Dedifferentiated amniotic fluid mesenchymal stem cell (primary cell): ENCODE data around the gene TTC33.
"Not testable (repeated sequence)": the region's sequence is repeated elsewhere in the genome, so short reads cannot be mapped to it uniquely, and the experiment has no call there.

Experiments
- DNase-seq: peaks from one replicate; pipeline ENCODE4 v3.0.0-alpha.2; 2016; ENCODE audit errors: extremely low spot score

The TTC33 gene

DNA sequence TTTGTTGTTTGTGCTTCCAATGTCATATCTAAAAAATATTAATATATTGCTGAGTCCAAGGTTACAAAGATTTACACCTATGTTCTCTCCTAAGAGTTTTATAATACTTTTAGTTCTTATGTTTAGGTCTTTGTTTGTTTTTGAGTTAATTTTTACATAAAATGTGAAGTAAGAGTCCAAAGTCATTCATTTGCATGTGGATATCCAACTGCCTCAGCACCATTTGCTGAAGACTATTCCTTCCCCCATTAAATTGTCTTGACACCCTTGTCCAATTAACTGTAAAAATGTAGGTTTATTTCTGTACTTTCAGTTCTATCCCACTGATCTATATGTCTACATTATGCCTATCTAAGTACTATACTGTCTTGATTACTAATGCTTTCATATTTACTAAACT is 35.7 kb downstream of the TTC33 start:
- DNase-seq = no peak

DNA sequence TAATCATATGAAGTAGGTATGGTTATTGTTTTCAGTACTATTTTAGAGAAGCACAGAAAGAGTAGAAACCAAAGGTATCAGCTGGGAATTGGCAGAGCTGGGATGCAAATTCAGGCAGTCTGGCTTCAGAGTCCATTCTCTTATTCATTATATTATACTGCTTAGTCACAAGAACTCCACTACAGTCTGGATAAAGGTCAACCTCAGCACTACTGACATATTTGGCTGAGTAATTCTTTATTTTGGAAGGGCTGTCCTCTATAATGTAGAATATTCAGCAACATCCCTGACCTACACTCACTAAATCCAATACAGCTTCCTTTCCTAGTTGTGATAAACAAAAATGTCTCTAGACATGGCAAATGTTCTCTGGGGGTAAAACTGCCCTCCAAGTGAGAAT is 38.5 kb downstream of the TTC33 start:
- DNase-seq = no peak

DNA sequence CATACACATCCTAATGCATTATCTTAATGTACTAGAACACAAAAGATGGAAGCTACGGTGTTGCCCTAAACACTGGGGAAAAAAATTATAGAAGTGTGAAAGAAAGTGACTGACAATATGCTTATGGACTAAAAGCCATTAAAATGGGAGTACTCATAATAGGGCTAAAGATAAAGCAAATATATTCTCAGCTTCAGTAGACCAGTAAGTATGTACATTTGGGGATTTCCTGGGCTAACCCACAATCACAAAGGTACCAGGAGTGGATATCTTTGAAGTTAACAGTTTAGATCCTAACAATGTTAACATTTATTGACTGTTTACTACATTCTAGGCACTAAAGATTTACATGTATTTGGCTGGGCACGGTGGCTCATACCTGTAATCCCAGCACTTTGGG is 39.2 kb downstream of the TTC33 start:
- DNase-seq = no peak

DNA sequence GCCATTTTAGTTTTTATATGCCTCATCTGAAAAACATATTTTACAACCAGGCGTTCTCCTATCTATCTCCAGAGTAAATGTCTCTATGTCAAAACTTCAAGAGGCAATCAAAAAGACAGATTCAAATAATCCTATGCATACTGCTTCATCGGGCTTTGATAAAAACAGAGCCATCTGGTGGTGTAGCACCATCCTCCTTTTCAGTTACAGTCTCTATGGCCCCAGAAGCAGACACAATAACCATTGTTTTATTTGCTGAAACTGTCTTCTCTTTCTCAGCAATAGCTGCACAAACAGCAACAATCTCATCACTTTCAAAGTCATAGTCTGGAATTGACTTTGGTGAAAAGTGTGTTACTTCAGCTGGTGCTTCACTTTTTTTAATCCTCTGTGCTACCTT is 39.8 kb downstream of the TTC33 start:
- no peak for DNase-seq

DNA sequence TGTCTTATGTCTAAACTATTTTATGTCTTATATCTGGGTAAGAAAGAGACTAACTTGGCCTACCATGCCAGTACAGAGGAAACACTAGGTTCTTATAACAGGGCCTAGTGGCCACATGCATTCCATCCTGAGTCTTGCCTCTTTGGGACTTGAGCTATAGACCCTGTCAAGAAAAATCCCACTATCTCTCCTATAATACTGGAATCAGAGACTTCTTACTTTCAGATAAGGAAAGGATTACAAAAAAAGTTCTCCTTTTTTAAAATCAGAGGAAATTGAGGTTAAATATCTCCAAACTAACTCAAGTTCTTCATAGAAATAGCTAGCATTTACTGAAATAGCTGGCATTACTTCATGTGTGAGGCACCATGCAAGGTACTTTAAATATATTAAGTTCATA is 41.8 kb downstream of the TTC33 start:
- DNase-seq = no peak

DNA sequence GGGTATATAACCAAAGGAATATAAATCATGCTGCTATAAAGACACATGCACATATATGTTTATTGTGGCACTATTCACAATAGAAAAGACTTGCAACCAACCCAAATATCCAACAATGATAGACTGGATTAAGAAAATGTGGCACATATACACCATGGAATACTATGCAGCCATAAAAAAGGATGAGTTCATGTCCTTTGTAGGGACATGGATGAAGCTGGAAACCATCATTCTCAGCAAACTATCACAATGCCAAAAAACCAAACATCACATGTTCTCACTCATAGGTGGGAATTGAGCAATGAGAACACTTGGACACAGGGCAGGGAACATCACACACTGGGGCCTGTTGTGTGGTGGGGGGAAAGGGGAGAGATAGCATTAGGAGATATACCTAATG is 45.2 kb downstream of the TTC33 start:
- not testable (repeated sequence) for DNase-seq

DNA sequence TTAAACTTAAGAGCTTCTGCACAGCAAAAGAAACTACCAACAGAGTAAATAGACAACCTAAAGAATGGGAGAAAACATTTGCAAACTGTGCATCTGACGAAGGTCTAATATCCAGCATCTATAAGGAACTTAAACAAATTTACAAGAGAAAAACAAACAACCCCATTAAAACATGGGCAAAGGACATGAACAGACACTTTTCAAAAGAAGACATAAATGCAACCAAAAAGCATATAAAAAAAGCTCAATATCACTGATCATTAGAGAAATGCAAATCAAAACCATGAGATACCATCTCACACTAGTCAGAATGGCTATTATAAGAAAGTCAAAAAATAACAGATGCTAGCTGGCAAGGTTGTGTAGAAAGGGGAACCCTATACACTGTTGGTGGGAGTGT is 50.3 kb downstream of the TTC33 start:
- DNase-seq = not testable (repeated sequence)

DNA sequence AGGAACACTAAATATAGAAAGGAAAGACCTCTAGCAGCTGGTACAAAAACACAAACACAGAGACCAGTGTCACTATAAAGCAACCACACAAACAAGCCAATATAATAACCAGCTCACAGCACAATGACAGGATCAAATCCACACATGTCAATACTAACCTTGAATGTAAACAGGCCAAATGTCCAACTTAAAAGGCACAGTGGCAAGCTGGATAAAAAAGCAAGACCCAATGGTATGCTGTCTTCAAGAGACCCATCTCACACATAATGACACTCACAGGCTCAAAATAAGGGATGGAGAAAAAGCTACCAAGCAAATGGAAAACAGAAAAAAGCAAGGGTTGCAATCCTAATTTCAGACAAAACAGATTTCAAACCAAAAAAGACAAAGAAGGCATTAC is 53.7 kb downstream of the TTC33 start:
- DNase-seq = not testable (repeated sequence)

DNA sequence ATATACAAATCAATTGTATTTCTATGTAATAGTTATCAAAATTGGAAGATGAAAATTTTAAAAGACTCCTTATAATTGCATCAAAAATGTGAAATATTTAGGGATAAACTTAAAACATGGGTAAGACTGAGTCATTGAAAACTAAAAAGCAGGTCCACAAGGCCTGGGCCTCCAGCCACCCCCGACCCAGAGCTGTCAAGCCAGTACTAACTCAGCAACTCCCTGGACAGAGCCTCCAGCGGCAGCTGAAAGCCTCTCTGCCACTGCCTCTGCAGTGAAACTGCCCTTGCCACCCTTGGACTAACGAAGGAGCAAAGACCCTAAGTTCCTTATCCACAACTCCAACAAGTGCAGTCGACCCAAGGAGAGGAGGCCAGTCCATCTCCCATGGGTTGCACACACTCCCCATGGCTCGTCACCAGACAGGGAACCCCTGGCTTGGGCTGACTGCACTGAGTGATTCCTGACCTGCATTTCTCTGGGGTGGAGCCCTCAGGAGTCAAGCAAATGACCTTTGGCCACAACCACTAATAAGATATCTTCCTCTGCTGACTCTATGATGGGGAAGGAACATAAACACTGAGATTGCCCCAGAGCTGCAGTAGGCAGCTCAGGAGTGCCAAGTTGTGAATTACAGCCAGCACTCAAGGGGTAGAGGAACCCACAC is 55.5 kb downstream of the TTC33 start:
- DNase-seq = no peak

DNA sequence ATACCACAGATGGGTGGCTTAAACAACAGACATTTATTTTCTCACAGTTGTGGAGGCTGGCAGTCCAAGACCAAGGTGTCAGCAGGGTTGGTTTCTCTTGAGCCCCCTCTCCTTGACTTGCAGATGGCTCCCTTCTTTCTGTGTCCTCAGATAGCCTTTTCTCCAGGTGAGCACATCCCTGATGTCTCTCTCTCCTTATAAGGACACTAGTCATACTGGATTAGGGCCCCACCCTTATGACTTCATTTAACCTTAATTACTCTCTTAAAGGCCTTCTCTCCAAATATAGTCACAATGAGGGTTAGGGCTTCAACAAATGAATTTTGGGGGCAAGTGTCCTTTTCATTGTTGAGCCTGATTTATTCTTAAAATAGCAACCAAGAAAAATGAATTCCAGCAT is 61.3 kb downstream of the TTC33 start:
- DNase-seq = no peak

DNA sequence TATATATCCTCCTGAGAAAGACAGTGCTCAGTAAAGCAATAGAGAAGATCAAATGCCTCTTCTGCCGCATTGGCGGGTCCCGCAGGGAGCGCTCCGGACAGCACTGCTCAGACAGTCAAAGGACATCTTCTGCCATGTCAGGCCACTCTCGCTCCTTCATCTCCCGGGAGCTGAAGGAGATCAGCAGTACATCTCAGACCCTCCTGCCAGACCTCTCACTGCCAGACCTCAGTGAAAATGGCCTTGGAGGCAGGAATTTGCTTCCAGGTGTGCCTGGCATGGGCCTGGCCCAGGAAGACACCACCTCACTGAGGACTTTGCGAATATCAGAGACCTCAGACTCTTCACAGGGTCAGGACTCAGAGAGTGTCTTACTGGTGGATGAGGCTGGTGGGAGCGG is 63.9 kb downstream of the TTC33 start:
- DNase-seq = no peak

DNA sequence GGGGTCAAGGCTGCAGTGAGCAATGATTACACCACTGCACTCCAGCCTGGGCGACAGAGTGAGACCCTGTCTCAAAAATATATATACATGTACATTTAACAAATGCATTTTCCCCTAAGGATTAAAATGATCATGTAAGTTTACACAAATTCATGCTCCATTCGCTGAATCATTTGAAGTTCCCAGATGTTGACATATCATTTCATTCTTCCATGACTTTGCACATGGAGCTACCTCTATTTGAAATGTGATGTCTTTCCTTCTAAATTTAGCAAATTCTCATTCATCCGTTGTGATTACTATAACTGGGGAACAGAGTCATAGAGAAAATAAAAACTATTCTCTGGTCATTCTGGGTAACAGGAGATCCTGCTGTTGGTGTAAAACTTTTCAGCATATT is 65.5 kb downstream of the TTC33 start:
- DNase-seq = no peak

DNA sequence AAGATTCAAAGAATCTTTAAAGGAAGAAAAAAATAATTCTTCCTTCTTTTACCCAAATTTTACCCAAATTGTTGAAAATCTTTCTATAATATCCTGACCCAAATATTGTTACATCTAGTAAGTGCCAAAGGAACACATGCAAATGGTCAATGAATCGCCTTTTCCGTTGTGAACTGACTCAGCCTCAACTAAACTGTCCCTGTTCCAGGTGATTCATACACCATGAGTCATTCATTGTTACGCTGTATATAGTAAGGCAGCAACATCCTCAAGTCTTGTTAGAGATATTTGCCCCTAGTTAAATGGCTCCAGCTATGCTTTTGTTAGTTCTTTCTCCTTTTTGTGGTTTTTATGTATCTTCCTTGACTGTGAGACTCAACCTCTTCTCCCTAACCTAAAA is 66.3 kb downstream of the TTC33 start:
- DNase-seq = peak; percentile 92

DNA sequence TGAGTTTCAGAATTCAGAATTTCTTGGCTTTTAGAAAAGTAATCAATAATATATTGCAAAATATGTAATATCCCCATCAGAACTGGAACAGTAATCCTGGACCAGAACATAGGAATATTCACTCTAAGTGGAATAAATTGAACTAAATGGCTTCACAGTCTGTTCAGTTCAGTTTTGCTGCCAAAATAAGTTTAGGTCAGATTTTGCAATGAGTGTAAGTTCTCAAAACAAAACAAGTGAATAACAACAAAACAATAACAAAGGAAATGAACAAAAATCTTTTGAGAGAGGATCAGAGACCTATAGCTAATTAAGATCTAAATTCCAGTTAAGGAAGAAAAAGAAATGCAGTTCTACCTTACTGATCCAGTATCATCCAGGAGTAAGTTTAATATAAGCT is 66.8 kb downstream of the TTC33 start:
- no peak for DNase-seq

DNA sequence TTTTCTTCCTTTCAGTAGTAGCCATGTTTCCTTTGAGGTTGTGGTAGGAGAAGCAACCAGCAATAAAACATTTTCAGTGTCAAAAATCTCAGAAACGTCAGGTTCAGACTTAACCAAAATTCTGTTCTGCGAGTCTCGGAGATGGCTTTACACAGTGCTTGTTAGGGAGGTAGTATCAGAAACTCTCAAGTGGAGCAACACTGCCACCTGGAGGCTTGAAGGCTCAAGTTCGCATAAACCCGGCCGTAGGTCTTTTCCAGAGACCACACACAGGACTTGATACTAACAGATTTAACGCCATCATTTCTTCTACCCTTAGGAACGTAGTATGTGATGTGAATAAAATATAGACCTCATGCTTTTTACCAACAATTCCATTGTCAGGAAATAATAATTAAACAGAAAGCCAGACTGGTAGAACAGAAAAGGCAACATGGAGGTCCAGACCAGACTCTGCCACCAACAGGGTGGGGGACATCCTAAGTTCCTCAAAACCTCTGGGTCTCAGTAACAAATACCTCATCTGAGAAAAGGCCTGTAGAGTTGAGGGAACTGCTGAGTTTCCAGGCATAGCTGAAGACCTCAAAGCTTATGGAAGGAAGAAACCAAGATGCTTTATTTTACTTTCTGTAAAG is 67.5 kb downstream of the TTC33 start:
- DNase-seq = peak; percentile 89

DNA sequence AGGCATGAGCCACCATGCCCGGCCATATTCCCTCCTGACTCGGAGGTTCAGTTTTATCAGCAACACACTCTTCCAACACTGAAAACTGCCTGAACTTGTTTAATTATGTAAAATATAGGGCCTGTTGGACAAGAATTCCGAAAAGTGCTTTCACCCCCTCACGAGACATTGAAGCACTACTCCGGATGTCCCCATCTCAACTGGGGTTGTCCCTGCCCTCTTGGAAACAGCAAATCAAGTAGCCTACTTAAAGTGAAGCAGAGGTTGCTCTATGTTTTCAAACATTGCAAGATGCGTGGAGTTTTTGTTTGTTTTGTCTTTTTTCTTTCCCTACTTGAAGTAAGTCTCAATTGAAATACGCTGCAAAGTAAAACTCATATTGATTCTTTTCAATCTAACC is 68.4 kb downstream of the TTC33 start:
- no peak for DNase-seq

DNA sequence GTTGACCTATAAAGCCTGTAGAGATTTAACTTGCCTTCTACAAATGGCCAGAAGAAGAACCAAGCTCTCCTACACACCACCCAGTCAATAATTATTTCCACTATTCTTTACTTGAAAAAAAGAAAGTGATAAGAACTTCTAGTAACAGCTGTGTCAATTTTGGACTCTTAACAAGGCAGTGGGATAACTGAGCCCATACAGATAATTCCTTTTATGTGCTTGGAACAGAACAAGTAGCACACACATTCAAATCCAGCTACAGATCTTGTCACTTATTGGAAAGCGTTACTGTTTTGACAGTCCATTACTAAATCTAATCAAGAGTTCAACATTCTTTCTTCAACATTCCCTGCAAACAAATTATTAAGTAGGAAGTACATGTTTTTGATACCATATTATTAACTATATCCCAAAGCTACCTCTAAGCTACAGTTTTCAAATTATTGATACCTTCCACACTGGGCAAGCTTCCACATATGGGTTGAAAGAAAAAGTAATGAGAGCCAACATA is 69.7 kb downstream of the TTC33 start:
- no peak for DNase-seq

DNA sequence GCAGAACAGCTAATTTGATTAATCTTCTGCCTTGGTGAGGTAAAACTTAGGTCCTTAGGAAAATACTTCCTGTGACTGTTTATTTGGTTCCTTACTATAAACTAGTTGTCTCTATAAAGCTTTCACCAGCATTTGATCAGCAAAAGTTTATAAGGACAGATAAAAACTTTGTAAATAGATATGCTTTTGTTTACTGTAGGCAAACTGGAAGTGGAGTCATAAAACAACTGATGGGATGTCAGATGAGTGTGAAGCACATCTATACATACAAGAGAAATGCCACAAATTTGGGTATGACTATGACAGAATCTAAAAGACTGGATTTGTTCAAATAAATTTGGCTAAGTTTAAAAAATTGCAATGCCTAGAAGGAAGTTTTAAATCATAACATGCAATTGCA is 70.6 kb downstream of the TTC33 start:
- no peak for DNase-seq

DNA sequence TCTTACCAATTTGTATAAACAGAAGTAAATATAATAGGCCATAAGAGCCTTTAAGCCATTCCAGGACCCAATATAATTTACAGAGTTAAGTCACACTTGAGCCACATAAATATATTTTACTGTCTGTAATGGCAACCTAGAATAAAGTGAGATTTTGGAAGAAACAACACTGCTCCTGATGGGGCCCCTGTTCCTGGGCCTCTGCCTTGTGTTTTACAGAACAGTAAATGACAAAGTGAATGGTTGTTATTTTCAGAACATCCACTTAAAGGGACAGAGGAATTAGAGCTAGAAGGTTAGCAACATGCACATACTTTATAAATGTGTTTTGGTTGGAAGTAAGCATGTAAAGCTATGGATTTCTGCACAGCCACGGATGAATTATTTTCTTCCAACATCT is 72.5 kb downstream of the TTC33 start:
- no peak for DNase-seq

DNA sequence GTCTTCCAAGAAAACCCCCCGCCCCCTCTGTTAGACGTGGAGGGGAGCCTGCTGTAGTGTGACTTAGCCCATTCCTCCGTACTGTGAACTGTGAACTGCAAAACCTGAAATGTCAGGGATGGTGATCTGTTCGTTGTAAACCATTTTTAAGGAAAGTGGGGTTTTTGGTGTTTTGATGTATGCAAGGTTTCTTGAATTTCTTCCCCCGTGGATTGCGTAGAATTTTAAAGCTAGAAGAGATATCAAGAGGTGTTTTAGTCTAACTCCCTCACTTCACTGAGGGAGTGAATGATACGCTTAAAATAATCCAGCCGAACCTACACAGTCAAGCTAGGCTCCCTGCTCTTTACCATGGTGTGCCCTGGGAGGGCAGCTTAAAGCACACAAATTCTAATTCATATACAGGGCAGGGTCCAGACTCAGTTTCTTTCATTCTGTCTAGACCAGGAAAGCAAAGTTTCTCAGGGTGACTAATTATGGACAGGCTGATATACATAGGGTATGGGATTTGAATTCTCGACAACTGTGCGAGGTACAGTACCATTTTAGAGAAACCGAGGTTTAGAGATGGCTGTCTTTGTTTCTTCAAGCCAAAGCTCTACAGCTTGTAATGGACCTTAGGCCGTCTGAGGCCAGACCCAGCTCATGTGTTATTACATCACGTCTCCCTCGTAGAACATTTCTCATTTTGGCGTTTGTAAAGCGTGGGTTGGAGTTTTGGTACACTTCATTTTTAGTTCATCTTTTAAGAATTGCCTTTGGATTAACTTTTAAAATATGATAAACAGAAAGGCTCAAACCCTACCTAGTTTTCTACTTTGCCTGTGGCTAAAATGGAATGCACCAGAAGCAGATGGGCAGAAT is 73.4 kb downstream of the TTC33 start:
- DNase-seq = no peak

DNA sequence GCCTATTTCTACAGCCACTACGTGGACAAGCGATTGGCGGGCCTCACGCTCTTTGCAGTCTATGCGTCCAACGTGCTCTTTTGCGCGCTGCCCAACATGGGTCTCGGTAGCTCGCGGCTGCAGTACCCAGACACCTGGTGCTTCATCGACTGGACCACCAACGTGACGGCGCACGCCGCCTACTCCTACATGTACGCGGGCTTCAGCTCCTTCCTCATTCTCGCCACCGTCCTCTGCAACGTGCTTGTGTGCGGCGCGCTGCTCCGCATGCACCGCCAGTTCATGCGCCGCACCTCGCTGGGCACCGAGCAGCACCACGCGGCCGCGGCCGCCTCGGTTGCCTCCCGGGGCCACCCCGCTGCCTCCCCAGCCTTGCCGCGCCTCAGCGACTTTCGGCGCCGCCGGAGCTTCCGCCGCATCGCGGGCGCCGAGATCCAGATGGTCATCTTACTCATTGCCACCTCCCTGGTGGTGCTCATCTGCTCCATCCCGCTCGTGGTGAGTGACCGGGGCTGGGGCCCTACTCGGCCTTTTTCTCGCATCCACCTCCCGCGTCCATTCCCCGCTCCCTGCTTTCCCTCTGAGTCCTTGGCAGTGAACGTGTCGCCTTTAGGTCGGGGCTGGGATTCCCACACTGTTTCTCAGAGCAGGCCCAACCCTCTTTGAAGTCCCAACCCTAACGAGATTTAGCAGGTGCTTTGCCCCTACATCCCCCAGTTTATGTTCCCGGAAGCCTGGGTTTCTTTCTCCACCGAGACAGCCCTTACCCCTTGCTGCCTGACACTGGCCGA is 74.2 kb downstream of the TTC33 start:
- DNase-seq = no peak
